Measurements from ENCODE around the gene CLCN2.

CLCN2 gene

DNA sequence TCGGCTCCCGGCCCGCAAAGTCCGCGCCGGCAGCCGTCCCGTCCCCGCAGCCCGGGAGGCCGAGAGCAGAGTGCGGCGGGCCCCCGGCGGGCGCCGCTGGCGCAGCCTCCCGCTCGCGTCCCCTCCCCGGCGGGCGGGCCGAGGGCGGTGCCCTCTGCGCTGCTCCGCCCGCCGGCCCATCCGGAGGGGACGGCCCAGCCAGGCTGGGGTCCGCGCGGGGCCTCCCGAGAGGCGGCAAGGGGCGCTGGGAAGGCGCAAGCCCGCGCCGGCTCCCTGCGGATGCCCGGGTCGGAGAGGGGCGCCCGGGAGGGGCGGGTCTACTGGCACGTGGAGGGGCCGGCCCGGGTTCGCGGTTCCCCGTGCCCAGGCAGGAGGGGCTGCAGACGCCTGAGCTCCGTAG lies at the start of gene CLCN2, which contains the start of gene POLR2H:
Gene CLCN2 (minus strand): TSS at position 74 of the 400 bp plus-strand sequence. CDS start 126 bp downstream, outside the sequence.
Gene POLR2H (plus strand): TSS at position 179 of the 400 bp plus-strand sequence. CDS start 1,783 bp downstream, outside the sequence.
- Histone ChIP-seq H2AFZ (ENCODE audit: low read depth, low read length) (no peak within 1 kb of the TSS), H3K9me3 (ENCODE audit: low read length) (no peaks in the 10 kb centered on the region), H3K36me3 (ENCODE audit: insufficient read depth, low read length) (peaks cover 33% of the 10 kb centered on the region), H3K27me3 (ENCODE audit: insufficient read depth, low read length) (no peaks in the 10 kb centered on the region), H3K4me3 (ENCODE audit: low read length) (peak within 1 kb of the TSS; percentile 62), H3K4me1 (ENCODE audit: insufficient read depth, low read length) (peaks cover 33% of the 10 kb centered on the region)

GRCh38 chr3:184409946-184410500 lies 48.6 kb upstream of the CLCN2 start:
- peaks cover 1% of the 10 kb centered on the region for H3K9me3 ChIP-seq (ENCODE audit: low read length)
- H2AFZ ChIP-seq (ENCODE audit: low read depth, low read length) = no peak overlapping the region
- H3K36me3 ChIP-seq (ENCODE audit: insufficient read depth, low read length) = no peaks in the 10 kb centered on the region
- H3K4me1 ChIP-seq (ENCODE audit: insufficient read depth, low read length) = no peaks in the 10 kb centered on the region
- peaks cover 10% of the 10 kb centered on the region for H3K27me3 ChIP-seq (ENCODE audit: insufficient read depth, low read length)
- no peak overlapping the region for H3K4me3 ChIP-seq (ENCODE audit: low read length)

DNA sequence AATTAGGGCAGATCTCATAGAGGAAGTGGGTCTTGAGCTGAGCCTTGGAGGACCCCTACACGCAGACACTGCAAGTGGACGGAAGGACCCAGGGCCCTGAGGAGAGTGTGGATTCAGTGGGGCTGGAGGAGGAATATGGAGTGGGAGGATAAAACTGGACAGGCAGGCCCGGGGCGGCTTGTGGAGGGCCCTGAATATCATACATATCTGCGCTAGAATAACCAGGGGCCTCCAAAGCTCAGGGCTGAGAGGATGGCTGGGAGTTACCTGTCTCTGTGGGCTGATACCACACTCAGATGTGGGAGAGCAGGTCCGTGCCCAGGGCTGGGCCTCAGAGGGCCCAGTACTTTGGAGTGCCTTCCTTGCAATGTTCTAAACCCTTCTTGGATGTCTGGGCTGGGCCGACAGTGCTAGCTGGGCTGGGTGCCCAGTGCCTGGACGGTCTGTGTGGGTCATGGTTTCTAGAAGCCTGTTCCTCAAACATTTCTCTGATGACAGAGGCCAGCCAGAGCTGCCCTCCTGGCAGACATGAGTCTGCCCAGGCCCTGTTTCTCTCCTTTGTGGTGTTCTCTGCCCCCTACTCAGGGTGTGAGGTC lies 48.0 kb upstream of the CLCN2 start:
- peaks cover 1% of the 10 kb centered on the region for H3K9me3 ChIP-seq (ENCODE audit: low read length)
- H3K36me3 ChIP-seq (ENCODE audit: insufficient read depth, low read length) = no peaks in the 10 kb centered on the region
- no peak overlapping the region for H3K4me3 ChIP-seq (ENCODE audit: low read length)
- no peaks in the 10 kb centered on the region for H3K4me1 ChIP-seq (ENCODE audit: insufficient read depth, low read length)
- H2AFZ ChIP-seq (ENCODE audit: low read depth, low read length) = no peak overlapping the region
- H3K27me3 ChIP-seq (ENCODE audit: insufficient read depth, low read length) = peaks cover 10% of the 10 kb centered on the region

DNA sequence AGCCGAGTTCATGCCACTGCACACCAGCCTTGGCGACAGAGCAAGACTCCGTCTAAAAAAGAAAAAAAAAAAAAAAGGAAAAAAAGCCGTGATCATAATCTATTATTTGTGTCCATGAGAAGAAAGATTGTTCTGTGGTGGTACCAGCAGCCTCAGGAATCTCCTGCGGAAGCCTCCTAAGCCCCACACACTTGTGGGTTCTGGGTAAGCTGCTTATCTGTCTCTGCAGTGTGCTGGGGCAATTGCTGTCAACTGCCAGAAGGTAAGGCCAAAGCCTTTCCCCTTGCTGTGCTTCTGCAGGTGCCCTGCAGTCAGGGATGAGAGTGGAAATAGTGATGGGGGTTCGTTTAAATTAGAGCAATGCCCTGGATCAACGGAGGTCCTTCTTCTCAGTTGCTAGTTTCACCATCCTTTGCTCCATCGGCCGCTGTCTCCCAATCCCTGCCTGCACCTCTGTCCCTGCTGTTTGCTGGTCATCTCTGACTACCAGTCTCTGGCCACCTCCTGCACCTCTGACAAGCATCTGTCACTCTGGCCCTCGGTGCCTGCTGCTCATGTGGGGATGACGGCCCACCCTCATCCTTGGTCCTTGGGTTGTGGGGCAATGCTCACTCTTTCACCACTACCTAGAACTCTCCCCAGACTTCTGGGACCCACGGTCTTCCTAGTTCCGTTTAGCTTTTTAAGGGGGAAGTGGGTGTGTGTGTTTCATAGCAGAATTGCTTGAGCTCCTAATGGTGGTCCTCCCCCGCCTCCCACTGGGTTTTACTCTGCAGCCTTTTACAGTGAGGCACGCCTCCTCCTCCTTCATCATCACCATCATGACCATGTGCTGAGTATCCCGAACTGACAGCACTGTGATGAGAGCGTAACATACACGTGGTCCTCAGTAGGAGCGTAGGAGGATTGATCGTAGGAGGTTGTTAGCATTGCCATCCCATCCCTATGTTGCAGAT lies 43.9 kb upstream of the CLCN2 start:
- Histone ChIP-seq H3K4me1 (ENCODE audit: insufficient read depth, low read length) (no peaks in the 10 kb centered on the region), H3K27me3 (ENCODE audit: insufficient read depth, low read length) (peaks cover 18% of the 10 kb centered on the region), H2AFZ (ENCODE audit: low read depth, low read length) (no peak overlapping the region), H3K36me3 (ENCODE audit: insufficient read depth, low read length) (no peaks in the 10 kb centered on the region), H3K9me3 (ENCODE audit: low read length) (peaks cover 1% of the 10 kb centered on the region), H3K4me3 (ENCODE audit: low read length) (no peak overlapping the region)

GRCh38 chr3:184399410-184399809 lies 38.0 kb upstream of the CLCN2 start:
- H3K36me3 ChIP-seq (ENCODE audit: insufficient read depth, low read length) = no peaks in the 10 kb centered on the region
- H3K4me1 ChIP-seq (ENCODE audit: insufficient read depth, low read length) = no peaks in the 10 kb centered on the region
- no peaks in the 10 kb centered on the region for H3K9me3 ChIP-seq (ENCODE audit: low read length)
- H3K4me3 ChIP-seq (ENCODE audit: low read length) = no peak overlapping the region
- H2AFZ ChIP-seq (ENCODE audit: low read depth, low read length) = no peak overlapping the region
- peaks cover 9% of the 10 kb centered on the region for H3K27me3 ChIP-seq (ENCODE audit: insufficient read depth, low read length)

GRCh38 chr3:184395320-184395660 lies 33.9 kb upstream of the CLCN2 start:
- H3K36me3 ChIP-seq (ENCODE audit: insufficient read depth, low read length) = no peaks in the 10 kb centered on the region
- H3K27me3 ChIP-seq (ENCODE audit: insufficient read depth, low read length) = no peaks in the 10 kb centered on the region
- no peak overlapping the region for H2AFZ ChIP-seq (ENCODE audit: low read depth, low read length)
- no peak overlapping the region for H3K4me3 ChIP-seq (ENCODE audit: low read length)
- H3K4me1 ChIP-seq (ENCODE audit: insufficient read depth, low read length) = no peaks in the 10 kb centered on the region
- H3K9me3 ChIP-seq (ENCODE audit: low read length) = no peaks in the 10 kb centered on the region

DNA sequence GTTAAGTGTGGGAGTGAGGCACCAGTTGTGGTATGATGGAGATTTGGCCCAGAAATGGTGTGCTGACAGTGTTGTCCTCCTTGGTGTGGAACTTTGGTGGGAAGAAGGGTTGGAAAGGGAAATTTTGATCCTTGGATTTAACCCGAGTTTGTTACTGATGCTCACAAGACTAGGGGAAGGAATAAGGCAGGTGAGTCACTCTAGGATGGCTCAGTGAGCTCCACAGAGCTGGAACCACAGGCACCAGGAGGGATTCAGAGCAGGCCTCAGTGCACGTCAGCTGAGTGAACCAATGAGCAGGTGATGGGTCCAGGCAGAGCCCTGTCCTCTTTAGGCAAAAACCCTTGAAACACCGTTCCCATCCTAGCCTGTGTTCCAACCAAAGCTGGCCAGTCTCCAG lies 29.9 kb upstream of the CLCN2 start:
- Histone ChIP-seq H3K4me3 (ENCODE audit: low read length) (no peak overlapping the region), H3K4me1 (ENCODE audit: insufficient read depth, low read length) (peaks cover 3% of the 10 kb centered on the region)

DNA sequence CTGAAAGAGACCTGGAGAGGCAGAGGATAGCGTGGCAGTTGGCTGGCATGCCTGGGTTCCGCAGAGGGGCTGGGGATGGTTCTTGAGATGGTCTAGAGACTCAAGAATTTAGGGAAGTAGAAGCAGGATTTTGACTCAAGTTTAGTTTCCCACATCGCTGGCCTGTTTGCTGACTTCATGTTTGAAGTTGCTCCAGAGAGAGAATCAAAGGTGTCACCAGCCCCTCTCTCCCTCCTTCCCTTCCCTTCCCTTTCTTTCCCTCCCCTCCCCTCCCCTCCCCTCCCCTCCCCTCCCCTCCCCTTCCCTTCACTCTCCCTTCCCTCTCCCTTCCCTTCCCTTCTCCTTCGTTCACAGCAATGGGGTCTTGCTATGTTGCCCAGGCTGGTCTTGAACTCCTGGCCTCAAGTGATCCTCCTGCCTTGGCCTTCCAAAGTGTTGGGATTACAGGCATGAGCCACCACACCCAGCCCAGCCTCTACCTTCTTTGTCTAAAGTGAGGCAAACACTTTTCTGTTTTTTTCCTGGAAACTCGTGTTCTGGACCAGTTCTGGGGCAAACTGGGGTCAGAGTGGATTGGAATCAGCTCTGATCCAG lies 28.6 kb upstream of the CLCN2 start:
- Histone ChIP-seq H3K36me3 (ENCODE audit: insufficient read depth, low read length) (no peaks in the 10 kb centered on the region), H3K4me3 (ENCODE audit: low read length) (no peak overlapping the region), H3K4me1 (ENCODE audit: insufficient read depth, low read length) (peaks cover 3% of the 10 kb centered on the region), H2AFZ (ENCODE audit: low read depth, low read length) (no peak overlapping the region), H3K9me3 (ENCODE audit: low read length) (no peaks in the 10 kb centered on the region), H3K27me3 (ENCODE audit: insufficient read depth, low read length) (no peaks in the 10 kb centered on the region)

More for the DNA sequence above, 29.9 kb upstream of the CLCN2 start:
- no peaks in the 10 kb centered on the region for H3K36me3 ChIP-seq (ENCODE audit: insufficient read depth, low read length)
- no peak overlapping the region for H2AFZ ChIP-seq (ENCODE audit: low read depth, low read length)
- no peaks in the 10 kb centered on the region for H3K27me3 ChIP-seq (ENCODE audit: insufficient read depth, low read length)
- H3K9me3 ChIP-seq (ENCODE audit: low read length) = no peaks in the 10 kb centered on the region

GRCh38 chr3:184389384-184389783 lies 28.0 kb upstream of the CLCN2 start:
- no peaks in the 10 kb centered on the region for H3K36me3 ChIP-seq (ENCODE audit: insufficient read depth, low read length)
- H3K9me3 ChIP-seq (ENCODE audit: low read length) = no peaks in the 10 kb centered on the region
- H3K4me1 ChIP-seq (ENCODE audit: insufficient read depth, low read length) = peaks cover 3% of the 10 kb centered on the region
- H3K27me3 ChIP-seq (ENCODE audit: insufficient read depth, low read length) = no peaks in the 10 kb centered on the region
- no peak overlapping the region for H2AFZ ChIP-seq (ENCODE audit: low read depth, low read length)
- H3K4me3 ChIP-seq (ENCODE audit: low read length) = no peak overlapping the region

DNA sequence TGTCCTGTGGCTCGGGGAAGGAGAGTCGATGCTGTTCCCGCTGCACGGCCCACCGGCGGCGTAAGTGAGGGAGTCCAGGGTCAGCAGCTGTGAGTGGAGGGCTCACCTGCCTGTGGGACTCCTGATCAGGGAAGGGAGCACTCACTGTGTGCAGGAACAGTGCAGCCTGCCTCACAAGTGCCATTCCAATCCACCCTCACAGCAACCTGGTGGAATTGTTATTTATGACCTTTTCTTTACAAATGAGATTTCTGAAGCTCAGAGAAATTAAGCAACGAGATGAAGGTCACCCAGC lies 27.5 kb upstream of the CLCN2 start:
- Histone ChIP-seq H3K9me3 (ENCODE audit: low read length) (no peaks in the 10 kb centered on the region), H3K4me1 (ENCODE audit: insufficient read depth, low read length) (peaks cover 3% of the 10 kb centered on the region)

GRCh38 chr3:184388164-184388935 lies 26.9 kb upstream of the CLCN2 start:
- no peaks in the 10 kb centered on the region for H3K9me3 ChIP-seq (ENCODE audit: low read length)
- no peak overlapping the region for H3K4me3 ChIP-seq (ENCODE audit: low read length)
- no peak overlapping the region for H2AFZ ChIP-seq (ENCODE audit: low read depth, low read length)
- H3K27me3 ChIP-seq (ENCODE audit: insufficient read depth, low read length) = no peaks in the 10 kb centered on the region
- peaks cover 3% of the 10 kb centered on the region for H3K4me1 ChIP-seq (ENCODE audit: insufficient read depth, low read length)
- H3K36me3 ChIP-seq (ENCODE audit: insufficient read depth, low read length) = no peaks in the 10 kb centered on the region

More for the DNA sequence above, 27.5 kb upstream of the CLCN2 start:
- Histone ChIP-seq H2AFZ (ENCODE audit: low read depth, low read length) (no peak overlapping the region), H3K27me3 (ENCODE audit: insufficient read depth, low read length) (no peaks in the 10 kb centered on the region), H3K4me3 (ENCODE audit: low read length) (no peak overlapping the region), H3K36me3 (ENCODE audit: insufficient read depth, low read length) (no peaks in the 10 kb centered on the region)

GRCh38 chr3:184387174-184387714 lies 25.8 kb upstream of the CLCN2 start:
- peaks cover 3% of the 10 kb centered on the region for H3K4me1 ChIP-seq (ENCODE audit: insufficient read depth, low read length)
- H2AFZ ChIP-seq (ENCODE audit: low read depth, low read length) = no peak overlapping the region
- H3K9me3 ChIP-seq (ENCODE audit: low read length) = no peaks in the 10 kb centered on the region
- no peaks in the 10 kb centered on the region for H3K36me3 ChIP-seq (ENCODE audit: insufficient read depth, low read length)
- no peaks in the 10 kb centered on the region for H3K27me3 ChIP-seq (ENCODE audit: insufficient read depth, low read length)
- no peak overlapping the region for H3K4me3 ChIP-seq (ENCODE audit: low read length)

Measured in neuron (in vitro differentiated cells).